ENCODE data around the gene SDC3.

SDC3 gene

DNA sequence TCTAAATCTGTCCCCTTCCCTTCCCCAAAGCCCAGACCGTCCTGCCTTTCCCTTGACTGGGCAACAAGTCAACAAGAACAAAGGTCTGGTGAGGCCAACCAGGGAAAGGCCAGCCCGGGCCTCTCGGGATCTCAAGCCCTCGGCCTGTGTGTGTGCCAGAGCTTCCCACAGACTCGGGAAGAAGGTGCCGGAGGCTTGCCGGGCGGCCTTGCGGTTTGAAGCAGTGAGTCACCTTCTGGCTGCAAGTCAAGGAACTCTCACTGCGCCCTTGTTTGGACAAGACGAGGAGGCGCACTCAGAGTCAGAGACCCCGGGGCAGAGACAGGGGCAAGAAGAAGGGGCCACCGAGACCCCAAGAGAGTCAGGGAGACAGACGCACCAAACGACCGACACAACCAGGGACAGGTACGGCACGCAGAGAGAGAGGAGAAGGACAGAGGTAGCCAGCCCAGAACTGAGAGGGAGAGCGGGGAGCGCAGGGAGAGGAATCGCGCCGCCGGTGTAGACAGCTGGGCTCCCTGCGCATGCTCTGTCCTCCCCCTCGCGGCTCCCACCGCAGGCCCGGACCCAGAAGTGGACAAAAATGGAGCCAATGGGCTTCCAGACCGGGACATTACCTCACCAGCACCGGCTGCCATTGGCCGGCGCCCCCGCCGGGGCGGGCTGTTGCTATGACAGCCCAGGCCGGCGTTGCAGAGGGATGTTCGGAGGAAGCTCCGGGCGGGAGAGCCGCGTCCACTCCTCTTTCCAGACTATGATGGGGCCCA is 84.4 kb downstream of the SDC3 start:
- FAIRE-seq: peak; percentile 95
- peak; percentile 99 for DNase-seq (ENCODE audit: low spot score)

DNA sequence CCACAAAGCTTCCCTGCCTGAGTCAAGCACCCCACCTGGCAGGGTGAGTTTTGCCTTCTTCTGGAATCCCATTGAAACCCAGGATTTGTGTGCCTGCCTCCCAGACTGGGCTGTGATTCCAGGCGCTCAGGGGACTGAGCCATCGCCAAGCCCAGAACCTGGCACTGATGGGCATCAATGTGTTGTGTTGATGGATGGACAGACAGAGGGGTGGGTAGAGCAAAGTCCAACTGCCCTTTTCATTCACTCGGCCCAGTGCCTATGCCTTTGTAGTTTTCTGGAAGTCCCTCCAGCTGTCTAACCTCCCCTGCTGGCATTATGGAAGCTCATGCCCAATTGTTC is 85.0 kb downstream of the SDC3 start:
- no peak for FAIRE-seq
- DNase-seq (ENCODE audit: low spot score): no peak

GRCh38 chr1:30822966-30823581 is 85.5 kb downstream of the SDC3 start:
- no peak for FAIRE-seq
- no peak for DNase-seq (ENCODE audit: low spot score)

DNA sequence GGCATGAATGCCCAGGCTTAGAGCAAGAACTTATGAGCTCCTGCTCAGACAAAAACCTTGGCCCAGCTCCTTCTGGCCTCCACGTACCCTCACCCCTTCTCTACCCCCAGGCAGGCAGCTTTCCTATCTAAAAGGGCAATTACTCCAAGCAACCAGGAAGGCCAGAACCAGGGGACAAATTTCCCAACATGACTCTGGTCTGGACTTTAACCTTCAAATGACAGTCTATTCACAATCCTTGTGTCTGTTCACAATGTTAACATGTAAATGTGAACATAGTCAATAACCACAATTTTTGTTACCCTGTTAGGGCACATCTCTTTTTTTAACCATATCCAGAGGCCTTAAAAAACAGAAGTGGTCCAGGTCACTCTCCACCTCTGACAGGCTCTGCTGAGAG is 86.6 kb downstream of the SDC3 start:
- no peak for DNase-seq (ENCODE audit: low spot score)

GRCh38 chr1:30820299-30820698 is 88.3 kb downstream of the SDC3 start:
- DNase-seq (ENCODE audit: low spot score): no peak
- no peak for FAIRE-seq

More for the DNA sequence above, 86.6 kb downstream of the SDC3 start:
- no peak for FAIRE-seq

All from urothelium cell line (cell line).